H1 (cell line): ENCODE measurements around the gene CEACAM16. TPM values are rescaled to one million over a fixed set of nuclear protein-coding genes. Genes with fewer than 3 reads are reported as not detected.

Experiments used
- CTCF ChIA-PET: fragments of 300-600 bp; sonication (Branson Sonifier 250); formaldehyde crosslinking; loops from one replicate; lab custom pipeline; 2021; ENCODE audit not compliant: partially characterized antibody; lab: Charles Lee
- POLR2A ChIA-PET: fragments of 300-600 bp; sonication (Branson Sonifier 250); formaldehyde crosslinking; loops from one replicate; lab custom pipeline; 2021; ENCODE audit warnings: inconsistent platforms; ENCODE audit not compliant: partially characterized antibody; lab: Charles Lee
- DNase-seq, 2 experiments: peaks; one replicate each; pipeline versions ENCODE4 v3.0.0 to v3.0.0-alpha.2; 2010 to 2022; ENCODE audit warnings: low spot score in 2 of 2, low read depth in 1 of 2, mixed read lengths in 1 of 2
- FAIRE-seq: peaks from 2 replicates; lab custom pipeline; 2011; peaks lifted over from hg19 to GRCh38; lab: Jason Lieb, UNC
- H2AFZ ChIP-seq: 2 replicates; pipeline ENCODE4 v1.8.1; 2012; ENCODE audit warnings: low read length, inconsistent platforms
- H2AK5ac ChIP-seq: 2 replicates; pipeline ENCODE4 v1.6.1; 2013; ENCODE audit warnings: low read depth, low read length
- H2BK120ac ChIP-seq: replicated peaks from 2 replicates; pipeline ENCODE3; 2013; ENCODE audit warnings: low read depth, low read length, inconsistent platforms
- H2BK12ac ChIP-seq: 2 replicates; pipeline ENCODE4 v1.6.1; 2013; ENCODE audit warnings: low read depth, low read length
- H2BK15ac ChIP-seq: 2 replicates; pipeline ENCODE4 v1.6.1; 2013; ENCODE audit warnings: low read length
- H2BK20ac ChIP-seq: 2 replicates; pipeline ENCODE4 v1.6.1; 2013; ENCODE audit warnings: low read length
- H2BK5ac ChIP-seq: 2 replicates; pipeline ENCODE4 v1.6.1; 2013; ENCODE audit warnings: low read depth, low read length
- H3K14ac ChIP-seq: 2 replicates; pipeline ENCODE4 v1.6.1; 2013; ENCODE audit warnings: inconsistent platforms; ENCODE audit not compliant: insufficient read length
- H3K18ac ChIP-seq: 2 replicates; pipeline ENCODE4 v1.6.1; 2013; ENCODE audit warnings: low read length; ENCODE audit errors: extremely low read depth
- H3K23ac ChIP-seq: 2 replicates; pipeline ENCODE4 v1.6.1; 2013; ENCODE audit warnings: inconsistent platforms; ENCODE audit not compliant: insufficient read length
- H3K23me2 ChIP-seq: 2 replicates; pipeline ENCODE4 v1.6.1; 2013; ENCODE audit warnings: low read depth, low read length
- H3K27ac ChIP-seq: 2 replicates; pipeline ENCODE4 v1.6.1; 2011; ENCODE audit warnings: low read depth, low read length, inconsistent platforms
- H3K27me3 ChIP-seq, 4 experiments: replicated peaks in 1 of 4; 1 replicate in 1 of 4; 2 replicates in 3 of 4; pipeline versions ENCODE4 v1.6.1 to v1.8.1; 2011 to 2013; ENCODE audit warnings: low read length in 3 of 4, mild to moderate bottlenecking in 3 of 4, inconsistent platforms in 2 of 4, mixed read lengths in 2 of 4, moderate library complexity in 1 of 4; ENCODE audit not compliant: control insufficient read depth in 3 of 4, insufficient read depth in 3 of 4; ENCODE audit errors: extremely low read depth in 1 of 4
- H3K36me3 ChIP-seq, 4 experiments: 2 replicates each; pipeline versions ENCODE4 v1.6.1 to v1.8.1; 2011 to 2013; ENCODE audit warnings: mild to moderate bottlenecking in 4 of 4, low read length in 3 of 4, moderate library complexity in 2 of 4, control low read depth in 1 of 4, inconsistent platforms in 1 of 4; ENCODE audit not compliant: insufficient read depth in 4 of 4, control insufficient read depth in 2 of 4
- H3K4ac ChIP-seq: replicated peaks from 2 replicates; pipeline ENCODE3; 2013; ENCODE audit warnings: low read length, low read depth, mixed read lengths, inconsistent platforms; ENCODE audit not compliant: insufficient read length
- H3K4me1 ChIP-seq, 4 experiments: replicated peaks in 1 of 4; 1 replicate in 1 of 4; 2 replicates in 3 of 4; pipeline versions ENCODE4 v1.6.1 to v1.8.1; 2011 to 2013; ENCODE audit warnings: low read length in 3 of 4, inconsistent platforms in 2 of 4, mixed read lengths in 1 of 4; ENCODE audit not compliant: insufficient read depth in 4 of 4, control insufficient read depth in 3 of 4
- H3K4me2 ChIP-seq, 2 experiments: 2 replicates each; pipeline versions ENCODE4 v1.6.1 to v1.8.1; 2011 to 2013; ENCODE audit warnings: low read depth in 2 of 2, low read length in 2 of 2, control low read depth in 1 of 2, inconsistent platforms in 1 of 2, mild to moderate bottlenecking in 1 of 2; ENCODE audit not compliant: insufficient read depth in 1 of 2
- H3K4me3 ChIP-seq, 4 experiments: fragments of 200-600, 300-600 bp in 1 of 4; sonication (generic), shearing (Covaris generic), sonication (Bioruptor Twin) in 1 of 4; 2 replicates each; pipeline versions ENCODE4 v1.5.1 to v1.8.1; 2011 to 2016; ENCODE audit warnings: low read length in 4 of 4, low read depth in 3 of 4, control low read depth in 2 of 4, inconsistent platforms in 2 of 4, mild to moderate bottlenecking in 2 of 4, mixed read lengths in 1 of 4, moderate library complexity in 1 of 4; ENCODE audit not compliant: insufficient read depth in 2 of 4; ENCODE audit errors: extremely low read depth in 1 of 4
- H3K56ac ChIP-seq: replicated peaks from 2 replicates; pipeline ENCODE3; 2013; ENCODE audit warnings: low read depth, mild to moderate bottlenecking, mixed read lengths, low read length, inconsistent platforms; ENCODE audit not compliant: insufficient read length
- H3K79me1 ChIP-seq: 2 replicates; pipeline ENCODE4 v1.6.1; 2013; ENCODE audit warnings: low read depth, low read length, control low read depth
- H3K79me2 ChIP-seq, 2 experiments: 2 replicates each; pipeline versions ENCODE4 v1.6.1 to v1.8.1; 2012 to 2013; ENCODE audit warnings: low read length in 2 of 2, mild to moderate bottlenecking in 2 of 2, inconsistent platforms in 1 of 2; ENCODE audit not compliant: insufficient read depth in 2 of 2, control insufficient read depth in 1 of 2
- H3K9ac ChIP-seq, 4 experiments: replicated peaks in 1 of 4; 1 replicate in 1 of 4; 2 replicates in 3 of 4; pipeline versions ENCODE4 v1.6.1 to v1.8.1; 2011 to 2013; ENCODE audit warnings: low read depth in 3 of 4, low read length in 3 of 4, control low read depth in 2 of 4, mild to moderate bottlenecking in 2 of 4, moderate library complexity in 2 of 4, inconsistent platforms in 1 of 4; ENCODE audit errors: extremely low read depth in 1 of 4
- H3K9me3 ChIP-seq, 2 experiments: 2 replicates each; pipeline versions ENCODE4 v1.6.1 to v1.8.1; 2012 to 2013; ENCODE audit warnings: mild to moderate bottlenecking in 2 of 2, moderate library complexity in 2 of 2, control low read depth in 1 of 2, inconsistent platforms in 1 of 2, low read depth in 1 of 2, low read length in 1 of 2, mixed read lengths in 1 of 2; ENCODE audit not compliant: insufficient read depth in 2 of 2
- H4K20me1 ChIP-seq, 2 experiments: replicated peaks in 1 of 2; 2 replicates each; pipeline versions ENCODE3 to v1.8.1; 2011 to 2013; ENCODE audit warnings: inconsistent platforms in 2 of 2, low read length in 2 of 2, mild to moderate bottlenecking in 1 of 2; ENCODE audit not compliant: insufficient read depth in 2 of 2, control insufficient read depth in 1 of 2
- H4K5ac ChIP-seq: 2 replicates; pipeline ENCODE4 v1.6.1; 2013; ENCODE audit warnings: low read length, low read depth, mixed read lengths, inconsistent platforms; ENCODE audit not compliant: insufficient read length
- H4K8ac ChIP-seq: 2 replicates; pipeline ENCODE4 v1.8.0; 2013; ENCODE audit warnings: mild to moderate bottlenecking, moderate library complexity, low read length, inconsistent platforms; ENCODE audit not compliant: insufficient read depth; ENCODE audit errors: extremely low read depth
- H4K91ac ChIP-seq: replicated peaks from 2 replicates; pipeline ENCODE3; 2013; ENCODE audit warnings: low read length, mixed read lengths, inconsistent platforms; ENCODE audit not compliant: insufficient read length
- BCL11A ChIP-seq, 2 experiments: IDR thresholded peaks; one replicate each; pipeline ENCODE4 v1.6.1; 2011; ENCODE audit warnings: low read depth in 2 of 2, low read length in 2 of 2, mild to moderate bottlenecking in 2 of 2
- BRCA1 ChIP-seq: IDR thresholded peaks from 2 replicates; pipeline ENCODE4 v1.6.1; 2012; ENCODE audit warnings: low read depth, low read length, improper control_type of control experiment
- CEBPB ChIP-seq: IDR thresholded peaks from 2 replicates; pipeline ENCODE4 v1.6.1; 2012; ENCODE audit warnings: low read depth, low read length
- CTBP2 ChIP-seq: IDR thresholded peaks from 2 replicates; pipeline ENCODE4 v1.7.0; 2011; ENCODE audit warnings: borderline replicate concordance, mild to moderate bottlenecking, moderate library complexity, mixed read lengths, low read length; ENCODE audit not compliant: insufficient read depth, insufficient read length
- E2F6 ChIP-seq: IDR thresholded peaks from 2 replicates; pipeline ENCODE4 v1.6.1; 2012; ENCODE audit warnings: inconsistent platforms
- GABPA ChIP-seq: IDR thresholded peaks from 2 replicates; pipeline ENCODE4 v1.6.1; 2011; ENCODE audit warnings: mild to moderate bottlenecking, low read length, moderate library complexity, borderline replicate concordance; ENCODE audit not compliant: insufficient read depth
- HDAC2 ChIP-seq, 2 experiments: fragments of 300-600 bp in 1 of 2; sonication (generic) in 1 of 2; IDR thresholded peaks; 2 replicates each; pipeline ENCODE4 v1.6.1; 2011 to 2012; ENCODE audit warnings: low read depth in 2 of 2, low read length in 2 of 2, mild to moderate bottlenecking in 2 of 2, moderate library complexity in 2 of 2, borderline replicate concordance in 1 of 2, inconsistent platforms in 1 of 2
- JUN ChIP-seq: IDR thresholded peaks from 2 replicates; pipeline ENCODE4 v1.6.1; 2011; ENCODE audit warnings: low read depth, mild to moderate bottlenecking, improper control_type of control experiment, low read length
- NANOG ChIP-seq: IDR thresholded peaks from 2 replicates; pipeline ENCODE4 v1.6.1; 2011; ENCODE audit warnings: low read length, low read depth, mild to moderate bottlenecking, inconsistent platforms; ENCODE audit not compliant: insufficient read depth, poor library complexity, severe bottlenecking
- RBBP5 ChIP-seq: IDR thresholded peaks from 2 replicates; pipeline ENCODE4 v1.7.1; 2012; ENCODE audit warnings: low read depth, mild to moderate bottlenecking, inconsistent platforms, low read length, moderate library complexity, borderline replicate concordance
- SP4 ChIP-seq: IDR thresholded peaks from 2 replicates; pipeline ENCODE4 v1.6.1; 2012; ENCODE audit warnings: low read length, inconsistent platforms
- SUZ12 ChIP-seq: fragments of 200-600 bp; sonication (generic); IDR thresholded peaks from 2 replicates; pipeline ENCODE4 v1.6.1; 2012; ENCODE audit warnings: mild to moderate bottlenecking, inconsistent platforms, low read length, moderate library complexity, mixed read lengths
- TAF7 ChIP-seq: optimal IDR thresholded peaks from 2 replicates; pipeline ENCODE3; 2011; ENCODE audit warnings: low read depth, mild to moderate bottlenecking, inconsistent platforms, low read length, moderate library complexity, borderline replicate concordance
- WGBS, 2 experiments: shearing (Covaris generic) in 1 of 2; methylation state at CpG; one replicate each; pipeline versions ENCODE4 v1.1.6 to v1.1.7; 2013 to 2015; ENCODE audit warnings: low lambda C conversion rate in 2 of 2, mixed read lengths in 2 of 2, inconsistent platforms in 1 of 2, low coverage in 1 of 2, missing lambda C conversion rate in 1 of 2; ENCODE audit not compliant: insufficient replicate concordance in 2 of 2, insufficient coverage in 1 of 2, insufficient read length in 1 of 2; ENCODE audit errors: extremely low coverage in 1 of 2, missing lambda C conversion rate in 1 of 2; 5-methylcytosine and 5-hydroxymethylcytosine counted together
- polyA plus RNA-seq, 7 experiments: library from polyadenylated mRNA; depleted of rRNA in 3 of 7; stranded (reverse) in 5 of 7; unstranded in 2 of 7; fragments of >200 nt in 5 of 7; fragments of 200-250 nt in 2 of 7; gene quantifications; 1 replicate in 5 of 7; 2 replicates in 1 of 7; 4 replicates in 1 of 7; pipeline versions ENCODE4 v1.2.1 to v1.2.3, GENCODE V29; 2011 to 2013; ENCODE audit warnings: missing spikeins in 2 of 7, mixed read lengths in 2 of 7
- total RNA-seq: library from RNA; stranded (reverse); fragmentation: NEBNext Ultra II Directional; extraction: Animal tissue kit (Norgen Biotek cat#: 25700); gene quantifications from 2 replicates; pipeline ENCODE4 v1.2.1, GENCODE V29; 2021

CEACAM16 gene
- total and polyA plus RNA-seq, 2 of the 8 experiments (the other 6 are each of a cell fraction or from before 2014, with no cell fraction given), result not detected

DNA sequence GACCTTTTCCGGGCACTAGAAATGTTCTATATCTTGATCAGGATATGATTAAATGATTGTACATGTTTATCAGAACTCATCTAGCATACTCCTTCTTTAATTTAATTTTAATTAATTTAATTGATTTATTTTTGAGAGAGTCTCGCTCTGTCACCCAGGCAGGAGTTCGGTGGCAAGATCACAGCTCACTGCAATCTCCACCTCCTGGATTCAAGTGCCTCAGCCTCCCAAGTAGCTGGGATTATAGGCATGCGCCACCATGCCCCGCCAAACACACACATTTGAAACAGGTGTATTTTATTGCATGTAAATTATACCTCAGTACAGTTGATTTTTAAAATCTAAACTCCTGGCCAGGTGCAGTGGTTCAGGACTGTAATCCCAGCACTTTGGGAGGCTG is 32.1 kb downstream of the CEACAM16 start:
- H4K5ac ChIP-seq, result no peak overlapping the region
- H2BK15ac ChIP-seq, result no peak overlapping the region
- no peak overlapping the region for H2AK5ac ChIP-seq
- no peaks in the 10 kb centered on the region for H3K9me3 ChIP-seq
- H3K14ac ChIP-seq, result no peak overlapping the region
- no peak overlapping the region for H3K18ac ChIP-seq
- H2BK20ac ChIP-seq, result no peak overlapping the region
- no peak overlapping the region for H3K4me2 ChIP-seq
- H3K36me3 ChIP-seq, result no peaks in the 10 kb centered on the region
- no peak overlapping the region for H3K4me3 ChIP-seq
- no peaks in the 10 kb centered on the region for H4K20me1 ChIP-seq
- no peak overlapping the region for H3K9ac ChIP-seq
- ChIA-PET CTCF (interaction anchor here (0.6 to 20.6 kb wide), 9 partner anchors 8 to 114 kb away, joined by 4 to 468 read pairs (median 5); partner anchors contain the start of gene BCAM), POLR2A (interaction anchor here (1.3 kb wide), 1 partner anchor 9 kb away, joined by 3 read pairs; no protein-coding TSS in a partner anchor)
- H2AFZ ChIP-seq, result no peak overlapping the region
- no peak overlapping the region for H2BK12ac ChIP-seq
- no peak overlapping the region for H4K91ac ChIP-seq
- FAIRE-seq (no peak), DNase-seq (no peak)
- H3K27ac ChIP-seq, result no peak overlapping the region
- H3K27me3 ChIP-seq, result no peaks in the 10 kb centered on the region
- no peaks in the 10 kb centered on the region for H3K79me1 ChIP-seq
- 95% methylated on average over 5 of the region's 5 CpGs; no CpG with 5 or more reads in 1 of the 2 experiments for WGBS, 2 experiments
- no peak overlapping the region for H3K4ac ChIP-seq
- no peak overlapping the region for H3K56ac ChIP-seq
- no peaks in the 10 kb centered on the region for H3K4me1 ChIP-seq
- no peak overlapping the region for H3K23ac ChIP-seq
- H3K23me2 ChIP-seq, result no peaks in the 10 kb centered on the region
- H4K8ac ChIP-seq, result no peak overlapping the region
- no peaks in the 10 kb centered on the region for H3K79me2 ChIP-seq
- no peak overlapping the region for H2BK5ac ChIP-seq
- no peak overlapping the region for H2BK120ac ChIP-seq
- no peak for TF ChIP-seq TAF7
- no peak for TF ChIP-seq E2F6
- no peak for TF ChIP-seq JUN
- TF ChIP-seq NANOG, result no peak
- no peak for TF ChIP-seq CEBPB
- no peak for TF ChIP-seq BCL11A (IDR thresholded peaks at IDR 0.05; ENCODE audit: low read depth in 2 of 2, low read length in 2 of 2)
- TF ChIP-seq SP4, result no peak
- TF ChIP-seq RBBP5, result no peak
- no peak for TF ChIP-seq HDAC2 (IDR thresholded peaks at IDR 0.05; ENCODE audit: borderline replicate concordance in 1 of 2, low read depth in 2 of 2, low read length in 2 of 2)
- no peak for TF ChIP-seq CTBP2
- no peak for TF ChIP-seq BRCA1
- TF ChIP-seq GABPA, result no peak
- TF ChIP-seq SUZ12, result no peak
